Effector CD4-positive, alpha-beta T cell (primary cell): ENCODE measurements around the gene MYRF.

Source experiments
- DNase-seq: peaks from one replicate; pipeline ENCODE4 v3.0.0-alpha.2; 2020

MYRF gene

DNA sequence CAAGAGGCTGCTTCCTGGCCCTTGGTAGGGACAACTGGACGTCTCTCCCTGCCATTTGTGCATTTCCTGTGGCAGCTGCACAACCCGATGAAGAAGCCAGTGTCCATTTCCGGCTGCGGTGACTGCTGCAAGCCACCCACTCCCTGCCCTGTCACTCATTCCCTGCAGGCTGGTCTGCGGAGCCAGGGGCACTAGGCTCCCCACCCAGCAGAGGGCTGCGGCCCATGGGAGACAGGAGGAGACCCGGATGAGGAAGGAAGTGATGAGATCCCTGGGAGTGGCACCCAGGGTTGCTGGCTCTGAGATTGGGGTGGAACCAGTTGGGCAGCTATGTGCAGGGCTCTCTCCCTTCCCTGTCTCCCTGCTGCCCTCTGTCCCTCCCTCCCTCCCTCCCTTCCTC, 10.0 kb upstream of the MYRF start:
- DNase-seq = no peak

DNA sequence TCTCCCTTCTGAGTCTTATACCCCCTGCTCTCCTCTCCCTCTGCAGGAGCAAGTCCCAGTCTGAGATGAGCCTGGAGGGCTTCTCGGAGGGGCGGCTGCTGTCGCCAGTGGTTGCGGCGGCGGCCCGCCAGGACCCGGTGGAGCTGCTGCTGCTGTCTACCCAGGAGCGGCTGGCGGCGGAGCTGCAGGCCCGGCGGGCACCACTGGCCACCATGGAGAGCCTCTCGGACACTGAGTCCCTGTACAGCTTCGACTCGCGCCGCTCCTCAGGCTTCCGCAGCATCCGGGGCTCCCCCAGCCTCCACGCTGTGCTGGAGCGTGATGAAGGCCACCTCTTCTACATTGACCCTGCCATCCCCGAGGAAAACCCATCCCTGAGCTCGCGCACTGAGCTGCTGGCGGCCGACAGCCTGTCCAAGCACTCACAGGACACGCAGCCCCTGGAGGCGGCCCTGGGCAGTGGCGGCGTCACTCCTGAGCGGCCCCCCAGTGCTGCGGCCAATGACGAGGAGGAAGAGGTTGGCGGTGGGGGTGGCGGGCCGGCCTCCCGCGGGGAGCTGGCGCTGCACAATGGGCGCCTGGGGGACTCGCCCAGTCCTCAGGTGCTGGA, 8.8 kb upstream of the MYRF start:
- no peak for DNase-seq

DNA sequence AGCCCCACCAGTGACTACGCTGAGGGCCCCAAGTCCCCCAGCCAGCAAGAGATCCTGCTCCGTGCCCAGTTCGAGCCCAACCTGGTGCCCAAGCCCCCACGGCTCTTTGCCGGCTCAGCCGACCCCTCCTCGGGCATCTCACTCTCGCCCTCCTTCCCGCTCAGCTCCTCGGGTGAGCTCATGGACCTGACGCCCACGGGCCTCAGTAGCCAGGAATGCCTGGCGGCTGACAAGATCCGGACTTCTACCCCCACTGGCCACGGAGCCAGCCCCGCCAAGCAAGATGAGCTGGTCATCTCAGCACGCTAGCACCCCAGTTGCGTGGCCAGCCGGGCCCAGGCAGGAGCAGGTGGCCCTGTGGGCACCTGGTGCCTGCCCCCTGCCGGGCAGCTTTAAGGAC, 8.3 kb upstream of the MYRF start:
- DNase-seq = no peak

DNA sequence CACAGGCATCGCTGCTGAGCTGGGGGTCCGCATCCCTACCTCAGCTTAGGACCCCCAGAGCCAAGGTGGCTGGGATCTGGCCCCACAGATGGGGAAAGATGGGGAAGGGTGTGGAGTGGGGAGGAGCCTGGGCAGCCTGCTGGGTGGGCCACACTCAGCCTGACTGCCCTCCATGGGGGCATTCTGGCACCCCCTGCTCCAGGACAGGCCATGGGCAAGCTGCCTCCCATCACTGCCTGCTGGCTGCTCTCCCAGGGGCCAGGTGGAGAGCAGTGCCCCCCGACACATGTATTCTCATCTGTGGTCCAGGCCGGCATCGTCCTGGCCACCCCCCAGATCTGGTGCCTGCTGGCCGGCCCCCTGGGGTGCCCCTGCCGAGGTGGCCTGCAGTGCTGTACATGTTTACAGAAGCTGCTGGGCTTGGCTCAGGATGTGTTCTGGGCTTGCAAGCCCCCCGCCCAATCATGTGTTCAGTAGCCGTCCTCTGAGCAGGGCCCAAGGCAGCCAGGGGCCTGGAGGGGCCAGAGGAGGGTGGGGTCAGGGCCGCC, 7.8 kb upstream of the MYRF start:
- DNase-seq = no peak

- no peak for DNase-seq
Observed at GRCh38 chr11:61745781-61746441, 6.5 kb upstream of the MYRF start.

DNA sequence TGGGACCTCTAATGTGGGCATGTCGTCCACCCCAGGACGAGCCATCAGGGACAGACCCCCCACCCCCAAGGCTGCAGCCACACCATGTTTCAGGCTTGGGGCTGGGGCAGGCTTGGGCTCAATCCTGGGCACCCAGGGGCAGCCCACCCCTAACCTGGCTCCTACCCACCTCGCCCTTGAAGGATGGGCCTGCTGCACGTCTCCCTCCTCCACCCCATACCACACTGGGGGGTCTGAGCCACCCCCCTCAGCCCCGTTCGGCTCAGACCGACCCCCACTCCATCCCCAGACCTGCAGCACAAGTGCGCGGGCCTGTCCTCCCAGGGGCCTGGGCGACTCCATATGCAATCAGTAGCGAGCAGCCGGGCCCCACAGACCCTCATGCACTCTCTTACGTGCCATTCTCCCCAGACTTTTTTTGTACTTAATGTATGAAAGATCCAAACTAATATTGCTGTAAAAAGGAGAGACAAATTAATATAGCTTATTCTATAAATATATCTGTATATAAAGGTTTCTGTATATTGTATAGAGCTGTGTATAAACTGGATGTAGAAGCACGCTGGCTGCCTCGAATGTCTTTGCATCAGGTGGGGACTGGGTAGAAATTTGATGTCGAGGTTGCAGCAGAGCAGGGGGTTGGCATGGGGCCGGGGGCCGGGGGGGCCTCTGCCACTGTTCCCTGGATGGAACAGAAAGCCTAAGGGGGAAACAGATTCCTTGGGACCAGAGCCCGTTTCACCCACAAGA, 5.8 kb upstream of the MYRF start:
- DNase-seq = no peak

- DNase-seq = peak; percentile 18
Observed at GRCh38 chr11:61747192-61747966, 5.1 kb upstream of the MYRF start.

DNA sequence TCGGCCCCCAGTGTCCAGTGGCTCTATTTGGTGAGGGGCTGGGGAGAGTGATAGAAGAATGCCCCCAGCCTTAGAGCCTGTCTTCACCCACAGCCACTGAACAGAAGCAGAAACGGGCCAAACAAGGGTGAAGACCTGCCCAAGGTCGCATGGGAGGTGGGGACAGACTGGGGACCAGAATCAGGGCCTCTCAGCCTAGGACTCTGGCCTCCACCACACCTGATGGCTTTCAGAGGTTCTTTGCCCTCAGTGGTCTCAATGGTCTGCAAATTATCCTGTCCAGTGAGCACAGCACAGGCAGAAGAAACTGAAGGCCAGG, 4.5 kb upstream of the MYRF start:
- DNase-seq = no peak

DNA sequence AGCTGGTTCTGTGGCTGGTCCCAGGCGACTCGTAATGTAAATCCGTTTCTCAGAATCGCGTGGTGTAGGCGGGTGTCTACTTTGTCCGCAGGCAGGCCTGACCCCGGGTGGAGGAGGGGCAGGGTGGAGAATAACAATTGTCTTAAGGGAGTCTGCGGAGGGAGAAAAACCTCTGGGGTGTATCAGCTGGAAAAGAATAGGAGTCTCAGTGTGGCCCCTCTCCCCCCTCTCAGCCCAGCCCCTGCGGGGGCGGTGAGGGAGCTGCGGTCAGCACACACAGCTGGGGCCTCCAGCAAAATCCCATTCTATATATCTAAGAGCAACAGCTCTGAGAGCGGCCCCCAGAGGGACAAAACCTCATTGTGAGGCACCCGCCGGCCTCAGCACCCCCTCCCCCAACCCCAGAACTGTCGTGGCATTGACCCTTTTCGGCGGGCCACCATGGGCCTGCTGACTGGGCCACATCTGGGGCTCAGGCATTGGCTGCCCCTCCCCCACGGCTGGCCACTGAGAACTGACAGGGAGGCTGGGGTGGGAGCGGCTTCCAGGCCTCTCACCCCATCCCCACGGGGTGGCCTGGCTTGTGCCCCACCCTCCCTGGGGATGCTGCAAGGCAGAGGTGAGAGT, 2.7 kb upstream of the MYRF start:
- DNase-seq = no peak

- no peak for DNase-seq
Observed at GRCh38 chr11:61750631-61751273, 1.7 kb upstream of the MYRF start.

GRCh38 chr11:61751384-61751783, 1.1 kb upstream of the MYRF start:
- no peak for DNase-seq

DNA sequence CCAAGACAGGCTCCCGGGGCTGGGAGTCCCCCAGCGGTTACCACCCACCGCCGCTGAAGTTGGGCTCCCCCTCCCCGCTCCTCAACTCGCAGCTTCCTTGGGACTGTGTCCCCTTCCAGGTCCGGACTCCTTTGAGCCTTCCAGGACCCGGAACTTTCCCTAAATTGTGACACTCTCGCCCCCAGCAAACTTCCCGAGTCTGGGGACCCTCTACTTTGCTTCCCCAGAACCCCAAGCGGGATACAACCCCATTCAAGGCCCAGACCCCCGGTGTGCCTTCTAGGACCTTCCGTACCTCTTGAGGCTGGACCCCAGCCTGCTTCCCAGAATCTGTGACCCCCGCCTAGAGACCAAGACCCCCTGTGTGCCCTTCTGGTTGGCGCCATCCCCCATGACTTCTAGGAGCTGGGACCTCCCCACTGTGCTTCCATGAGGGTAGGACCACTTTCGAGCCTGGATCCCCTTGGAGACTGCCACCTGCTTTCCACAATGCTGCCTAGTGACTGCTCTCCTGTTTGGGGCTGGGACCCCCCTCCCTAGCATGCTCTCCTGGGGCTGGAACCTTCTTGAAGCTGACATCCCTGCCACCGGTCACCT, 587 bp downstream of the MYRF start:
- DNase-seq = no peak

DNA sequence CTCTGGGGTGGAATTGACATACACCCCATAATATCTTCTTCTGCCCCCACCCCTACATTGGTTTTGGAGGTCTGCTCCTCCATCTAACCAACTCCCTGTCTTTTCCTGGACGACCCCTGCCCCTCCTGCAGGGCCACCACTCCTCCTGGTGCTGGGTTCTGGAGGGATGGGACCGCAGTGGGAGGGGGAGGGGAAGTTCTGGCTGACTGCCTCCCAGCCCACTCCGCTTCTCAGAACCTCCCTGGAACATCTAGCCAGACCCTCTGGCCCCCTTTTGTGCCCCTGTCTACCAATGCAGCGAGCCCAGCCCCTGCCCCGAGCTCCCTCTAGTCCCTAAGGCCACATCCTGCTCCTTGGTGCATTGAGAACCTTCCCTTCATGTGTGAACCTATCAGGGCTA, 1.2 kb downstream of the MYRF start:
- no peak for DNase-seq

DNA sequence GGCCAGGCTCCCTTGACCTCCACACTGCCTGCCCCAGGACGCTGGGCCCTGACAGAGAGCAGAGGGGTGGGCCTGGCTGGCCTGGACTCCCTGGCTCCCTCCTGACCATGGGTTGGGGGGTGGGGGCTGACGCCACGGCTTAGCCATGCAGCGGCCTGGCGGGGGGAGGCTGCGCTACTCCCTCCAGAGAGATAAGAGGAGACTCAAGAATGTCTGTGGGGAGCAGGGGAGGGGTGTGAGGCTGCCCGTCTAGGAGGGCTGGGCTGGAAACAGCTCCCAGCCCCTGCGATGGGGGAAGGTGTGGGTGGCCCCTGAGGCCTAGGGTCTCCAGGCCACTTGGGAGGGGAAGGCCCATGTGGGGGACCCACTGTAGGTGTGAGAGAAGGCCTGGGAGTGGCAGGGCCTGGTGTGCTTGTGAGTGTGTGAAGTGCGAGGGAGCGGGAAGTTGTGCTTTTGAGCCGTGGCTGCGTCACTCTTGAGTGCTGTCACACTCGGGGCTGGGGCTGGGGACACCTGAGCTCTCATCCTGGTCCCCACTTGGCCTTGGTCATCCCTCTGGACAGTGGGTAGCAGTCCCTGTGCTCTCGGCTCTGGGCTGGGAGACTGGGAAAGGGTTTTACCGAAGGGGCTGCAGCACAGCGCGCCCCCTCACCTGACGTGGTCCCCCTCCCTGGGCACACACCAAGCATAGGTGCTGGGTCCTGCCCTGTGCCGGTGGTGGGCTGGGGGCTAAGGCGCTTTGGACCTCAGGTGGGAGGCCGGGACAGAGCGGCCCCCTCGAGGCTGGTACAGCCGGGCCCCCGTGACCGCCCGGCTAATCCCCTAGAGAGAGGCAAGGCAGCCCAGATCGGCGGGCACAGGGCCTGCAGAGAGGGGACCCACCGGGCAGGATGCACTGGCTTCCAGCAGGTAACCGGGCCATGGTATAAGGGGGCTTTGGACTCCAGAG, 2.4 kb downstream of the MYRF start:
- no peak for DNase-seq

GRCh38 chr11:61756147-61756451, 3.7 kb downstream of the MYRF start:
- no peak for DNase-seq

GRCh38 chr11:61756452-61757212, 4.2 kb downstream of the MYRF start:
- no peak for DNase-seq

DNA sequence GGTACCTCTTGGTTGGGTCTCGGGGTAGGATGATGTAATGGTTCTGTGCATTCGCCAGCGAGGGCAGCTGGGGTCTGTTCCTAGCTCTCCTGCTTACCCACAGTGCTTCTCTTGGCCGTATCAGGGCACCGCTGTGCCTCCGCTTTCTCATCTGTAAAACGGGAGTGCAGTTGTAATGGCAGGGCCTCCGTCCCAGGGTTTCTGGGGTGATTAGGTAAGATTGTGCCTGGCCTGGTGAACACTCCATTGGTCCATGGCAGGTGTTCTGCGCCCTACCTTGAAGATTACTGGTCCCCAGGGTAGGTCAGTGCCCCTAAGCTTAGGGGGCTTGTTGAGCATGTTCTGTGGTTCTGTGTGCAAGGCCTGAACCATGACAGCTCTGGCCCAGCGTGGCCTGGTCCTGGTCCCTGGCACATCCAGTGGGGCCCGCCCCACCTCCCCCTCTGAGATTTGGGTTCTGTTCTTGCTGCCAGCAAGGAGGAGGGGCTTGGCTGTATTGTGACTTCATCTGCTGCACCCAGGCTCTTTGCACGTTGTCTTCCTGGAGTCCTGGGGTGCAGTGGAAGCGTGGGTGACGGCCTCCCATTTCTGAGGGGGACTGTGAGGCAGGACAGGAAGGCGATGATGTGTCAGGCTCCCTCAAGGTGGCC, 4.9 kb downstream of the MYRF start:
- DNase-seq = no peak

DNA sequence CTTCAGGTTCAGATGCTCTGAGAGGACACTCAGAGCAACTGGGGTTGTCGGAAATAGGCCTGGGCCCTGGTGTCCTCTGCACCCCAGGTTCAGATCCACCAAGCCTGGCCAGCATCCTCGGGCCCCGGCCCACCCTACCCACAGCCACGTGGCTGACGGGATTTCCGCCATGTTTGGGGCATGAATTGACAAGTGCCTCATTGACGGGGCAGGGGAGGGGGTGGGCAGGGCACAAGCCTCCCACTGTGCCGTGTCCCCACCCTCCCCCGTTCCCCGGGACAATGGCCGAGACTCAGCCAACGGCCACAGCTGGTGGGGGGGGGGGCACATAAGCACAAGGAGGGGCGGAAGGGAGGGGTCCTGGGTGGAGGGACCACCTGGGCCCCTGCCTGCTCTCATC, 8.5 kb downstream of the MYRF start:
- DNase-seq = no peak

- DNase-seq = no peak
Observed at GRCh38 chr11:61761440-61762222, 9.2 kb downstream of the MYRF start.
